HepG2 (cell line): ENCODE data around the gene SIK2.
A peak's percentile ranks its signal among the peaks of the same experiment; 100 is the strongest.

ENCODE experiments used
- CREB1 ChIP-seq, 2 experiments: fragments of 450-650 bp in 1 of 2; IDR thresholded peaks; 2 replicates each; pipeline ENCODE4 v1.6.1; 2016 to 2017; ENCODE audit warnings: control low read depth in 1 of 2, mild to moderate bottlenecking in 1 of 2, missing compliant biosample characterization in 1 of 2, missing genetic modification characterization in 1 of 2
- FOXA1 ChIP-seq, 2 experiments: fragments of 450-650 bp in 1 of 2; sonication (generic) in 1 of 2; formaldehyde crosslinking in 1 of 2; IDR thresholded peaks; 2 replicates each; pipeline versions ENCODE4 v1.4.0 to v1.6.1; 2016 to 2020; ENCODE audit warnings: missing genetic modification reagents in 1 of 2
- PCBP2 ChIP-seq: fragments of 200-400 bp; formaldehyde crosslinking; optimal IDR thresholded peaks from 2 replicates; pipeline ENCODE3; 2018; ENCODE audit warnings: low read length, low read depth; ENCODE audit not compliant: poor library complexity, severe bottlenecking
- ZNF335 ChIP-seq: sonication (generic); formaldehyde crosslinking; IDR thresholded peaks from 2 replicates; pipeline ENCODE4 v1.4.0; 2020; ENCODE audit warnings: missing genetic modification reagents
- TF ChIP-seq, protein P1 (sequence below): IDR thresholded peaks from 2 replicates; pipeline ENCODE4 v1.6.1; 2012; ENCODE audit warnings: inconsistent platforms
- TF ChIP-seq, protein P2 (sequence below): sonication (generic); formaldehyde crosslinking; IDR thresholded peaks from 2 replicates; pipeline ENCODE4 v1.4.0; 2020; ENCODE audit warnings: mild to moderate bottlenecking, missing genetic modification reagents

DNA sequence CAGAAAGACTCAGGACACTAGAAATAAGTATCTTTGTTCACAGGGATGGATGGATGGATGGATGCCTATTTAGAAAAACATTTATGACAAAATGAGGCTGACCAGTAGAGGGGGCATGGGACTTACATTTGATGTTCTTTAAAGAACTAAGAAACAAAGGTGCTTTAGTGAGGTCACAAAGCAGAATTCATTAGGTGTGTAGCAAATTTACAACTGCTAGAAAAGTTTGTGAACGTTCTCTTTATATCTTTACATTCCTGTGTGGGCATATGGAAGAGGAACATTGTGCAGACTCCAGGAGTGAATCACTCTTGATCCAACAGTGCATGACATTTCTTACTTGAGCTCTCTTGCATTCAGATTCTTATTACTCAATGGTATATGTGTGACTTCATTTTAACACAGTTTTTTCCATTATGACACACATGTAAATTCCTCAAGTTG lies 15.8 kb upstream of the SIK2 start:
- TF ChIP-seq, protein P1, sequence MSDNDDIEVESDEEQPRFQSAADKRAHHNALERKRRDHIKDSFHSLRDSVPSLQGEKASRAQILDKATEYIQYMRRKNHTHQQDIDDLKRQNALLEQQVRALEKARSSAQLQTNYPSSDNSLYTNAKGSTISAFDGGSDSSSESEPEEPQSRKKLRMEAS: no peak
- TF ChIP-seq PCBP2: no peak
- TF ChIP-seq, protein P2, sequence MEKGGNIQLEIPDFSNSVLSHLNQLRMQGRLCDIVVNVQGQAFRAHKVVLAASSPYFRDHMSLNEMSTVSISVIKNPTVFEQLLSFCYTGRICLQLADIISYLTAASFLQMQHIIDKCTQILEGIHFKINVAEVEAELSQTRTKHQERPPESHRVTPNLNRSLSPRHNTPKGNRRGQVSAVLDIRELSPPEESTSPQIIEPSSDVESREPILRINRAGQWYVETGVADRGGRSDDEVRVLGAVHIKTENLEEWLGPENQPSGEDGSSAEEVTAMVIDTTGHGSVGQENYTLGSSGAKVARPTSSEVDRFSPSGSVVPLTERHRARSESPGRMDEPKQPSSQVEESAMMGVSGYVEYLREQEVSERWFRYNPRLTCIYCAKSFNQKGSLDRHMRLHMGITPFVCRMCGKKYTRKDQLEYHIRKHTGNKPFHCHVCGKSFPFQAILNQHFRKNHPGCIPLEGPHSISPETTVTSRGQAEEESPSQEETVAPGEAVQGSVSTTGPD (CRISPR knock-in tag): no peak
- TF ChIP-seq ZNF335: no peak
- TF ChIP-seq FOXA1 (IDR thresholded peaks at IDR 0.05): no peak
- no peak for TF ChIP-seq FOXA1 (CRISPR knock-in tag; IDR thresholded peaks at IDR 0.05)
- TF ChIP-seq CREB1 (IDR thresholded peaks at IDR 0.05): 0 out of 2 replicates have a peak, but pooled peaks have one; percentile 8
- no peak for TF ChIP-seq CREB1 (CRISPR knock-in tag; IDR thresholded peaks at IDR 0.05)
